ENCODE measurements around the gene SRBD1.

The SRBD1 gene

DNA sequence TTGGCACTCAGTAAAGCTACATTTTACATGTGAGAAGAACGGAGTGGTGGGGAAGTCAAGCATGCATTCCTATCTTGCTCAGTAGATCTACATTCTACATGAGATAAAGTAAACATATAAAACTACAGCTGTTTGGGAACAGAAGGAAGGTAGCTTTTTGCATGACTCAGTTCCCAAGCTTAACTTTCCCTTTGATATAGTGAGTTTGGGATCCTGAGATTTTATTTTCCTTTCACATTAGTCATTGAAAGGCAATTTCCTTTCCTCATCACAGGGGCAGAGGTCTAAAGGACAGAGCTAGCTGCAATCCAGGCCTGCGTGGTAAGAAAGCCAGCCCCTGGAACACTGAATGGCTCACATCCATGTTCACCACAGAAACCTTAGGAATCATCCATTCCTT lies 257.2 kb downstream of the SRBD1 start:
- no peak for DNase-seq

DNA sequence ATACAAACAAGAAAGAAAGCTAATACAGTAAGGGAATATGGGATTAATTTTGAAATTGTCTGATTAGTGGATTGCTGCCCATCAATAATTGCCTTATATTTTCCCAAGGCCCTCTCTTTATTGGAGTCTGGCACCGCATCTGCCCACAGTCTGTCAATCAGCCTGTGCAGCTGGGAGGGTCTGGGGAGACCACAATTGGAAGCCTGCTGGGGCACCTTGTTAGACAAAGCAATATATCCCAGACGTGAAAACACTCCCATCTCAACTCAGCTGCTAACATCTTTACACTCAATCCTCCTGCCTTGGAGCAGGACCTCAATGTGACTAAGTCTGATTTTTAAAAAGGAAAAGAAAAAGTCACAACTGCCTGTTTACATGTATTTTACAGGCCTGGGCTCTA lies 258.6 kb downstream of the SRBD1 start:
- no peak for DNase-seq

DNA sequence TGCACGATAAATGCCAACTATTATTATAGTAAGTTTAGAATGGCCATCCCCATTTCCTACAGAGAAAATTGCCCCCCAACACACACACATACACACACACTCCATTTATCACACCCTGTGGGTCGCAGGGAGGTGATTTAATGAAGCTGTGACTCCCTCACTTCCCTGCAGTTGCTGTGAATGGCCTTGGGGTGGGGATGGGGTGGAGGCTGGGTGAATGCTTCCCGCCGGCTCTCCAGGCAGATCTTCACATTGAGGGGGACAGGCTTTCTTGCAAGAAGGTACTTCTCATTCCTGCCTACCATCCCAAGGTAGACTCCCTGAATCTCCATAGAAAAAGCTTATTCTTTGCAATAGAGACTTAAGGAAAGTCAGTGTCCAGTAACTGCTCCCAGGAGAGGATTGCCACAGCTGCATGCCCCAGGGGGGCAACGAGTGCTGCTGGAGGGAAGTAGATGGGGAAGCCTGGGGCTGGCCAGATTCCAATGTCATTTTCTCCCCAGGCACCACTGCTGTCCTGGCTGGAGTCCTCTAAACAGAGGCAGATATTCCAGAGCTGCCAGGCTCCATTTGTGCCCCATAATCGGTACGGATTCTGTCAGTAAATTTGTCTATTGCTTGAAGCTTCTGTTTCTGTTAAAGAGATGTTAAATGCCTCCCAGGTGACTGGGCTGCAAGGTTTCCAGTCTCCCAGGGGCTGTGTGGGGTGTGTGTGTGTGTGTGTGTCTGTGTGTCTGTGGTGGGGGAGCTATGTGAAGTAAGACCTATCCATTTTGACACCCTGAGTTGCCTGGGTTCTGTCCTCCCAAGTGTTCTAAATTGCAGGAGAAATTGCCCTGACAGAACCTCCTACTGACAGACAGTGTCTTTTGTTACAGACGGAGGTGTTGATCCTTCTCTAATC lies 265.5 kb downstream of the SRBD1 start:
- DNase-seq: no peak

GRCh38 chr2:45344502-45344901 lies 266.6 kb downstream of the SRBD1 start:
- DNase-seq: no peak

GRCh38 chr2:45344071-45344470 lies 267.0 kb downstream of the SRBD1 start:
- DNase-seq: no peak

DNA sequence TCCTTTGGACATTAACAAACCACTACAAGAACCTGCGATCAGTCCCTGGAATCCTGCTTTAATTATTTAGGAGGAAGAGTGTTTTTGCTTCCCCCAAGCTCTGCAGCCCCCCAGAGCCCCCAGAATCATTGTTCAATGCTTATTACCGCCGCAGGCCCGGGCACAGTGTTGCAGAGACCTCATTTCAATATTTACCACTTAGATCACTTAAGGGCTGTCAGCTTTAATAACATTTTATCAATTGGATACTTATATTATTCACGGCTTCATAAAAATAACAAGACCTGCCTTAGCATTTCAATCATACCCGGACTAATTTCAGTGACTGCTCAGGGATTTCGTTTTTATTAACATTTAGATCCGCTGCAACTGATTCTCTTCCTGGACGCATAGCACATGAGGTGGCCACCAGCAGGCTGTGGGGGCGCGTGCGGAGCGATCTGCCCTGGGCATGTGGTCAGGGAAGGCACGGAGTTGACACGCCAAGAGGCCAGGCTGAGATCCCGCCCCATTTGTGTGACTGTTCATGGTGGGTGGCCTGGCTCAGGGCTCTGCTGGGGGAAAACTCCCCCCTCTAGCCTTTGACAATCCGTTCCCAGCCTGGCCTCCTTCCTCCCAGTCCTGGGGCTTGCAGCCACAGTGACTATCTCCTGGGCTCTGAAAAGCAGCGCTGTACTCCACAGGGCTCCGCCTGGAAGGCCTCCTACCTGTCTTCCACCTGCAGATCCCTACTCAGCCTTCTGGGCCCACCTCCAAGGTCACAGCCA lies 267.6 kb downstream of the SRBD1 start:
- no peak for DNase-seq

DNA sequence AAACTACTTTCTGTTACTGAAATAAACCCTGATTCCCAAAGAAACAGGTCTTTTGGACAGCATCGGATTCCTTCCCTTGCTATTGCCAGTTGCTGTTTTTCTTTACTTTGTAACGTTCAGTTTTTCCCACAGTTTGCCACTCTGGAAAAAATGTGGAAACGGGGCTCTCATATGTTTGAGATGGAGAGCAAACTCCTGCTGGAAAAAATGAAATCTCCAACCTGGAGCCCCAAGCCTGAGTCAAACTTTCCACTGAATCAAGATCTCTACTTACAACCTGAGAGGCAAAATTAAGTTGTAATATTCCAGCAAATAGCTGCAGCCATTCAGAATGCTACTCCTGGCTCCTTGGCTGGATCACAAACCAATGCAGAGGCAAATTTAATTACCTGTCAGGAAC lies 270.7 kb downstream of the SRBD1 start:
- DNase-seq: no peak

GRCh38 chr2:45339253-45339652 lies 271.8 kb downstream of the SRBD1 start:
- no peak for DNase-seq

All from SIG-M5 (cell line).